Measurements from ENCODE around the gene NBPF3.
"Not testable (repeated sequence)": the region's sequence is repeated elsewhere in the genome, so short reads cannot be mapped to it uniquely, and the experiment has no call there.

NBPF3 gene

DNA sequence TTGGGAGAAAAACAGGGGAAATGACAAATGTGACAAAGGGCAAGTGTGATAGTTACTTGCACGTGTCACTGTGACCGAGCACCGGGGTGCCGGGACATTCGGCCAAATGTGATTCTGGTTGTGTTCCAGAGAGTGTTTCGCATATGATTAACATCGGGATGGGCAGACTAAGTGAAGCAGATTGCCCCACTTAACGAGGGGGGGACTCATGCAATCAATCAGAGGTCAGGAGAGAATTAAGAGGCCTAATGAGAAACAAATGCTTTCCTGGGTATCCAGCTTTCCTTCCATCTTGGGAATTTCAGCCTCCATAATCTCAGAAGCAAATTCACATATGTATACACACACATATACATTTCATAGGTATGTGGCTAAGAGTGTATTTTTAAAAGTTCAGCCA is 18.6 kb upstream of the NBPF3 start:
- H3K27me3 ChIP-seq (ENCODE audit: control insufficient read depth, insufficient read depth, low read length, poor library complexity, severe bottlenecking); H3K27ac ChIP-seq (ENCODE audit: insufficient read depth, low read depth, low read length, poor library complexity, severe bottlenecking); H3K4me1 ChIP-seq (ENCODE audit: control insufficient read depth, insufficient read depth, low read length); H3K9me3 ChIP-seq (ENCODE audit: control insufficient read depth, low read length); H3K36me3 ChIP-seq (ENCODE audit: control insufficient read depth, insufficient read depth, low read length); H3K4me3 ChIP-seq (ENCODE audit: insufficient read depth, low read depth, low read length): not testable (repeated sequence)
- 87 to 93% methylated on average over 8 of the region's 8 CpGs for WGBS, 2 experiments

DNA sequence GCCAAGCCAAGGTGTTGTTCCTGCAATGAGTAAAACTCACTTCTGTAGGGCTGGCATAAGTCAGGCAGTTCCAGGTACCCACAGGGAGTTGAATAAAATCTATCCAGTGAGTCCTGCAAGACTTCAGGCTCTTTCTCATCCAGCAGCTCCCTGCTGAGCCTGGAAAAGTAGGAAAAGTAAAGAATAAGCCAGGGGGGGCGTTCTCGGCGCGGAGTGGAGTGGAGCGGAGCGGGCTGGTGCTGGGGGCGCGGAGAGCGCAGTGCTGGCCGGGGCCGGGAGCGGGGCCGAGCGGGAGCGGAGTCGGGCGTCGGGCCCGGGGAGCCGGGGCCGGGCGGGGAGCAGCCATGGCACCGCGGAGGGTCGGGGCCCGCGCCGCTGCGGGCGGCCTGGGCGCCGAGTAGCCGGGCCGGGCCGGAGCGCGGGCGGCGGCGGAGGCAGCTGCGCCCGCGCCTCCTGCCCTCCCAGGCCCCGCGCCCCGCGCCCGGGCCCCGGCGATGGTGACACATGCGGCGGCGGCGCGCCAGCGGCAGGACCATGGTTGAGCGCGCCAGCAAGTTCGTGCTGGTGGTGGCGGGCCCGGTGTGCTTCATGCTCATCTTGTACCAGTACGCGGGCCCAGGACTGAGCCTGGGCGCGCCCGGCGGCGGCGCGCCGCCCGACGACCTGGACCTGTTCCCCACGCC is 12.0 kb upstream of the NBPF3 start:
- H3K4me3 ChIP-seq (ENCODE audit: insufficient read depth, low read depth, low read length); H3K27ac ChIP-seq (ENCODE audit: insufficient read depth, low read depth, low read length, poor library complexity, severe bottlenecking); H3K36me3 ChIP-seq (ENCODE audit: control insufficient read depth, insufficient read depth, low read length); H3K4me1 ChIP-seq (ENCODE audit: control insufficient read depth, insufficient read depth, low read length); H3K9me3 ChIP-seq (ENCODE audit: control insufficient read depth, low read length): not testable (repeated sequence)
- peaks cover 35% of the 10 kb centered on the region for H3K27me3 ChIP-seq (ENCODE audit: control insufficient read depth, insufficient read depth, low read length, poor library complexity, severe bottlenecking)
- WGBS, 2 experiments: 2 to 3% methylated on average over 37 to 42 of the region's 74 CpGs

DNA sequence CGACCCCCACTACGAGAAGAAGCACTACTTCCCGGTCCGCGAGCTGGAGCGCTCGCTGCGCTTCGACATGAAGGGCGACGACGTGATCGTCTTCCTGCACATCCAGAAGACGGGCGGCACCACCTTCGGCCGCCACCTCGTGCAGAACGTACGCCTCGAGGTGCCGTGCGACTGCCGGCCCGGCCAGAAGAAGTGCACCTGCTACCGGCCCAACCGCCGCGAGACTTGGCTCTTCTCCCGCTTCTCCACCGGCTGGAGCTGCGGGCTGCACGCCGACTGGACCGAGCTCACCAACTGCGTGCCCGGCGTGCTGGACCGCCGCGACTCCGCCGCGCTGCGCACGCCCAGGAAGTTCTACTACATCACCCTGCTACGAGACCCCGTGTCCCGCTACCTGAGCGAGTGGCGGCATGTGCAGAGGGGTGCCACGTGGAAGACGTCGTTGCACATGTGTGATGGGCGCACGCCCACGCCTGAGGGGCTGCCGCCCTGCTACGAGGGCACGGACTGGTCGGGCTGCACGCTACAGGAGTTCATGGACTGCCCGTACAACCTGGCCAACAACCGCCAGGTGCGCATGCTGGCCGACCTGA is 11.4 kb upstream of the NBPF3 start:
- 91 to 93% methylated on average over 26 of the region's 66 CpGs for WGBS, 2 experiments

DNA sequence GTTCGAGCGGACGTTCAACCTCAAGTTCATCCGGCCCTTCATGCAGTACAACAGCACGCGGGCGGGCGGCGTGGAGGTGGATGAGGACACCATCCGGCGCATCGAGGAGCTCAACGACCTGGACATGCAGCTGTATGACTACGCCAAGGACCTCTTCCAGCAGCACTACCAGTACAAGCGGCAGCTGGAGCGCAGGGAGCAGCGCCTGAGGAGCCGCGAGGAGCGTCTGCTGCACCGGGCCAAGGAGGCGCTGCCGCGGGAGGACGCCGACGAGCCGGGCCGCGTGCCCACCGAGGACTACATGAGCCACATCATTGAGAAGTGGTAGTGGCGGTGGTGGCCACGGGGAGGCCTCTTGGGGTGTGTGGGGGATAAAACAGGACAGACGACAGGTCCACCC is 10.7 kb upstream of the NBPF3 start:
- not testable (repeated sequence) for H3K36me3 ChIP-seq (ENCODE audit: control insufficient read depth, insufficient read depth, low read length); H3K4me1 ChIP-seq (ENCODE audit: control insufficient read depth, insufficient read depth, low read length); H3K4me3 ChIP-seq (ENCODE audit: insufficient read depth, low read depth, low read length); H3K9me3 ChIP-seq (ENCODE audit: control insufficient read depth, low read length); H3K27ac ChIP-seq (ENCODE audit: insufficient read depth, low read depth, low read length, poor library complexity, severe bottlenecking)
- H3K27me3 ChIP-seq (ENCODE audit: control insufficient read depth, insufficient read depth, low read length, poor library complexity, severe bottlenecking): peaks cover 35% of the 10 kb centered on the region
- WGBS, 2 experiments: 94% methylated on average over 34 of the region's 34 CpGs

More for the DNA sequence above, 11.4 kb upstream of the NBPF3 start:
- H3K4me1 ChIP-seq (ENCODE audit: control insufficient read depth, insufficient read depth, low read length); H3K27ac ChIP-seq (ENCODE audit: insufficient read depth, low read depth, low read length, poor library complexity, severe bottlenecking); H3K9me3 ChIP-seq (ENCODE audit: control insufficient read depth, low read length); H3K36me3 ChIP-seq (ENCODE audit: control insufficient read depth, insufficient read depth, low read length); H3K4me3 ChIP-seq (ENCODE audit: insufficient read depth, low read depth, low read length): not testable (repeated sequence)
- H3K27me3 ChIP-seq (ENCODE audit: control insufficient read depth, insufficient read depth, low read length, poor library complexity, severe bottlenecking): peaks cover 35% of the 10 kb centered on the region

DNA sequence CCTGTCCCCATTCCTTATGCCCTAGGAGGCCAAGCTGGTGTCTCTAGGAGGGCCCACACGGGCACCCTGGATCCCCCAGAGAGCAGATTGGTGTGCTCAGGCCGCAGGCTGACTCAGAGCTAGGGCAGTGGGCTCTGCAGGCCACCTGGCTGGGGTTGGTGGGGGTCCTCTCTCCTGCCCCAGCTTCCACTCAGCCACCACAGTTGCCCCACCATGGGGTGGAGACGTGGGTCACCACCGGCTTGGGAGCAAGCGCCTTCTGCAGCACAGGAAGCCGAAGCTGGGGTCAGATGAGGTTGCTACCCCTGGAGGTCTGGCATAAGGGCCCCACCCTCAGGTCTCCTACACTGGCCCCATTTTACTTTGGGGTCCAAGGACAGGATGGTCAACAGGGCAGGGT is 9.1 kb upstream of the NBPF3 start:
- not testable (repeated sequence) for H3K4me3 ChIP-seq (ENCODE audit: insufficient read depth, low read depth, low read length); H3K4me1 ChIP-seq (ENCODE audit: control insufficient read depth, insufficient read depth, low read length); H3K27ac ChIP-seq (ENCODE audit: insufficient read depth, low read depth, low read length, poor library complexity, severe bottlenecking); H3K9me3 ChIP-seq (ENCODE audit: control insufficient read depth, low read length); H3K36me3 ChIP-seq (ENCODE audit: control insufficient read depth, insufficient read depth, low read length)
- 95% methylated on average over 6 of the region's 6 CpGs for WGBS, 2 experiments
- peaks cover 42% of the 10 kb centered on the region for H3K27me3 ChIP-seq (ENCODE audit: control insufficient read depth, insufficient read depth, low read length, poor library complexity, severe bottlenecking)

DNA sequence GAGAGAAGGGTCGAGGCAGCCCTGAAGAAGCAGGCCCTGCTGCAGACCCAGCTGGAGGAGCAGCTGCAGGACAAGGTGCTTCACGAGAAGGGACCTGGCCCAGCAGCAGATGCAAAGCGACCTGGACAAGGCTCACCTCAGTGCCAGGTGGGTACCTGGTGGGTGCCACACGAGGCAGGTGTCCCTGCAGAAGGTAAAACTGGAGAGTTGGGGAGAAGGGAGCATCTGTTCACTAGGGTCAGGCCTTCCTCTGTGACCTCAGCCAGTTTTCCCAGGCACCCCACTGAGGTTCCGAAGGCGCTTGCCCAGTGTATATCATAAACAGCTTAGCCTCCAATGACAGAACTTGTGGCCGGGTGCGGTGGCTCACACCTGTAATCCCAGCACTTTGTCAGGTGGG is 5.5 kb upstream of the NBPF3 start:
- Histone ChIP-seq H3K36me3 (ENCODE audit: control insufficient read depth, insufficient read depth, low read length) (no peaks in the 10 kb centered on the region), H3K27me3 (ENCODE audit: control insufficient read depth, insufficient read depth, low read length, poor library complexity, severe bottlenecking) (peaks cover 16% of the 10 kb centered on the region), H3K4me1 (ENCODE audit: control insufficient read depth, insufficient read depth, low read length) (no peaks in the 10 kb centered on the region), H3K27ac (ENCODE audit: insufficient read depth, low read depth, low read length, poor library complexity, severe bottlenecking) (no peak overlapping the region), H3K4me3 (ENCODE audit: insufficient read depth, low read depth, low read length) (no peak overlapping the region), H3K9me3 (ENCODE audit: control insufficient read depth, low read length) (no peaks in the 10 kb centered on the region)
- WGBS, 2 experiments: 86 to 92% methylated on average over 8 of the region's 8 CpGs

DNA sequence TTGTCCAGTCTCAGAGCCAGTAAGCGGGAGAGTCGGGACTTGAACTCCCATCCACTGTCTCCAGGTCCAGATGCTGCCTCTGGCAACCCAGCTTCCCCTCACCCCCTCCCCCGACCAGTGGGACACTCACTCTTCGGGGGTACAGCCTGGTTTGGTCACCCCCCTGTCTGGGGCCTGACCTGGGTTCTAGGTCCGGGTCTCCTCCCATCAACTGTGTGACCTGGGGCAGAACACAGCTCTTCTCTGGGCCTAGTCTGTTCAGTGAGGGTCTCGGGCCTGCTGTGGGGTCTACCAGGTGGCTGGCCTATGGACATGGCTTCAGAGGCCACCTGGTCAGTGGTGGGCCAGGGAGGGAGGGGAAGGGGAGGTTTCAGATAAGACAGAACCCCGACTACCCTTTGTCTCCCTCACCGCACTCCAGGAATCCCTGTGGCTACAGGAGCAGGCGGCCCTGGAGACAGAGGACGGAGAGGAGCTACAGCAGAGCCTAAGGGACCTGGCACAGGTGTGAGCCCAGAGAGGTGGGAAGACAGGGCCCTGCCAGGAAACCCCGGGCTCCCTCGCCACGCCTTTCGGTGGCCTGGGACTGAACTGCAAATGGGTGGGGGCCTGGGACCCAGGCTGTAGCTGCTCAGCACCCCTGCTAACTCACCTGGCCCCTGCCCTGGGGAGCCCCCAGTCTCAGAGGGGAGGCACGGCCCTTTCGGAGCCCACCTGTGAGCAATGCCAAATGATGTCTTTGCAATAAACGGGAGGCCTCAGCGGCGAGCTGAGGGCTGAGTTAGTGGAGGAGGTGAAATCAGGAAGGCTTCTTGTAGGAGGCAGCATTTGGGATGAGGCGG is 4.1 kb upstream of the NBPF3 start:
- 87% methylated on average over 20 of the region's 20 CpGs for WGBS, 2 experiments
- peak overlapping the region; percentile 10 for H3K4me3 ChIP-seq (ENCODE audit: insufficient read depth, low read depth, low read length)

DNA sequence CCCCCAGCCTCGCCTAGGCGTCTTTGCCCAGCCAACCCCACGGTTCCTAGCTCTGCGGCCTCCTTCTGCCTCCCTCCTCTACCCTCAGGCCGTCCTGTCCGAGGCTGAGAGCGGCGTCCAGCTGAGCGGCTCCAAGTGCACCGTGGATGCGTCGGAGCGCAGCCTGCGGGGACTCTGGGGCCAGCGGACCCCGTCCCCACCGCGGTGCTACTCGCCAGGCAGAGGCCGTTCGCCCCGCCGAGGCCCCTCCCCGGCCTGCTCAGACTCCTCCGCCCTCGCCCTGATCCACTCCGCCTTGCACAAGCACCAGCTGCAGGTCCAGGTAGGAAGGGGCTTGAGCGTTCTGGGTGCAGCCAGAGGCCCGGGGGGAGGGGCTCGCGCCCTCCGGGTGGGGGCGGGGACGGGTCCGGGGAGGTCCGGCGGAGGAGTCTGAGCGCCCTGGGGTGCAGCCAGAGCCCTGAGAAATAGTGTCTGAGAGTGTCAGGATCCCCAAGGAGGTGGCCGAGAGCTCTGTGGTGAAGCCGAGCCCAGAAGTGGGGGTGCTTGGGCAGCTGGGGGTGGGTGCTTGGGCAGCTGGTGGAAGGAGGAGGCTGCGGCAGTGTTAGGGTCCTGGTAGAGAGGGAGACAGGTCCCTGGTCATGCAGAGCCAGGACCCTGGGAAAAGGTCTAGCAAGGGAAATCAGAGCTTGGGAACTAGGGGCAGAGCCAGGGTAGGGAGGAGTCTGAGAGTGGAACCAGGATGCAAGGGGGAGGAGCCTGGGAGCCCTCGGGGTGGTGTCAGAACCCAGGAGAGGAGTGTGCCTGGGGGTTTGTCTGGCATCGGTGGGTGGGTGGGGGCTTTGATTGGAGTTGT is 3.2 kb upstream of the NBPF3 start:
- 15% methylated on average over 43 of the region's 43 CpGs for WGBS, 2 experiments
- Histone ChIP-seq H3K27me3 (ENCODE audit: control insufficient read depth, insufficient read depth, low read length, poor library complexity, severe bottlenecking) (peaks cover 28% of the 10 kb centered on the region), H3K4me3 (ENCODE audit: insufficient read depth, low read depth, low read length) (peak overlapping the region; percentile 10), H3K4me1 (ENCODE audit: control insufficient read depth, insufficient read depth, low read length) (no peaks in the 10 kb centered on the region), H3K9me3 (ENCODE audit: control insufficient read depth, low read length) (no peaks in the 10 kb centered on the region), H3K36me3 (ENCODE audit: control insufficient read depth, insufficient read depth, low read length) (no peaks in the 10 kb centered on the region), H3K27ac (ENCODE audit: insufficient read depth, low read depth, low read length, poor library complexity, severe bottlenecking) (no peak overlapping the region)

More for the DNA sequence above, 4.1 kb upstream of the NBPF3 start:
- peaks cover 20% of the 10 kb centered on the region for H3K27me3 ChIP-seq (ENCODE audit: control insufficient read depth, insufficient read depth, low read length, poor library complexity, severe bottlenecking)
- no peaks in the 10 kb centered on the region for H3K9me3 ChIP-seq (ENCODE audit: control insufficient read depth, low read length)
- no peaks in the 10 kb centered on the region for H3K36me3 ChIP-seq (ENCODE audit: control insufficient read depth, insufficient read depth, low read length)
- no peaks in the 10 kb centered on the region for H3K4me1 ChIP-seq (ENCODE audit: control insufficient read depth, insufficient read depth, low read length)
- no peak overlapping the region for H3K27ac ChIP-seq (ENCODE audit: insufficient read depth, low read depth, low read length, poor library complexity, severe bottlenecking)

DNA sequence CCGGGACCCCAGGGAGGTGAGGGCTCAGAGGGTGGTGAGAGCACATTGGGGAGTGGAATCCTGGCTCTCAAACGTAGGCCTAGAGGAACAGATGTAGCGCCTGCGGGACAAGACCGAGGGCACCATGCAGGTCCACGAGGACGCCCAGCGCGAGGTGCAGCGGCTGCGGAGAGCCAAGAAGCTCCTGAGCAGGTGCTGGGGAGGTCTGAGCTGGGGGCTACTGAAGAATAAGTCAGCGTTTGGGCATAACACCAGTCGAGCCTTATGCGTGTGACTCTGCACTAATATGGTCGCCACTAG is 2.6 kb upstream of the NBPF3 start:
- Histone ChIP-seq H3K4me1 (ENCODE audit: control insufficient read depth, insufficient read depth, low read length) (no peaks in the 10 kb centered on the region), H3K9me3 (ENCODE audit: control insufficient read depth, low read length) (no peaks in the 10 kb centered on the region), H3K27me3 (ENCODE audit: control insufficient read depth, insufficient read depth, low read length, poor library complexity, severe bottlenecking) (peaks cover 29% of the 10 kb centered on the region), H3K36me3 (ENCODE audit: control insufficient read depth, insufficient read depth, low read length) (no peaks in the 10 kb centered on the region), H3K4me3 (ENCODE audit: insufficient read depth, low read depth, low read length) (no peak overlapping the region), H3K27ac (ENCODE audit: insufficient read depth, low read depth, low read length, poor library complexity, severe bottlenecking) (no peak overlapping the region)
- WGBS, 2 experiments: 82 to 83% methylated on average over 15 of the region's 15 CpGs

Measured in ectodermal cell (in vitro differentiated cells).